Measurements from ENCODE around the gene HOXC4. TPM values are rescaled to one million over a fixed set of nuclear protein-coding genes. Genes with fewer than 3 reads are reported as not detected.

HOXC4 gene
- total RNA-seq, 2 donors from 2014 or later = 0.62 TPM; not detected in 1

GRCh38 chr12:54019924-54020590, 33.6 kb upstream of the HOXC4 start:
- Histone ChIP-seq H3K36me3 (no peaks in the 10 kb centered on the region), H3K9me3 (no peaks in the 10 kb centered on the region), H3K27me3 (replicated peaks; ENCODE audit: insufficient read depth) (peaks cover 69% of the 10 kb centered on the region), H3K4me1 (replicated peaks) (no peaks in the 10 kb centered on the region), H3K27ac (no peak overlapping the region), H3K4me3 (no peak overlapping the region)
- DNase-seq (ENCODE audit: low spot score) = no peak
- TF ChIP-seq CTCF (IDR thresholded peaks at IDR 0.05) = no peak
- no peak for TF ChIP-seq POLR2A (IDR thresholded peaks at IDR 0.05)
- TF ChIP-seq POLR2AphosphoS5 (IDR thresholded peaks at IDR 0.05) = no peak
- WGBS = 40% methylated on average over 10 of the region's 10 CpGs
- intact Hi-C loops (cut with DNase I) = no loop called here

- no peak for DNase-seq (ENCODE audit: low spot score)
- 32% methylated on average over 23 of the region's 23 CpGs for WGBS
- Histone ChIP-seq H3K4me3 (no peak overlapping the region), H3K4me1 (replicated peaks) (no peaks in the 10 kb centered on the region), H3K27ac (no peak overlapping the region), H3K9me3 (no peaks in the 10 kb centered on the region), H3K27me3 (replicated peaks; ENCODE audit: insufficient read depth) (peaks cover 62% of the 10 kb centered on the region), H3K36me3 (no peaks in the 10 kb centered on the region)
- TF ChIP-seq CTCF (IDR thresholded peaks at IDR 0.05) (no peak), POLR2AphosphoS5 (IDR thresholded peaks at IDR 0.05) (no peak), POLR2A (IDR thresholded peaks at IDR 0.05) (no peak)
- intact Hi-C loops (cut with DNase I) = no loop called here
These were observed 32.8 kb upstream of the HOXC4 start for GRCh38 chr12:54020591-54021405.

GRCh38 chr12:54021432-54022013, 32.1 kb upstream of the HOXC4 start:
- Histone ChIP-seq H3K27me3 (replicated peaks; ENCODE audit: insufficient read depth) (peaks cover 62% of the 10 kb centered on the region), H3K36me3 (no peaks in the 10 kb centered on the region), H3K27ac (no peak overlapping the region), H3K4me1 (replicated peaks) (no peaks in the 10 kb centered on the region), H3K4me3 (no peak overlapping the region), H3K9me3 (no peaks in the 10 kb centered on the region)
- TF ChIP-seq CTCF (IDR thresholded peaks at IDR 0.05) (no peak), POLR2AphosphoS5 (IDR thresholded peaks at IDR 0.05) (no peak), POLR2A (IDR thresholded peaks at IDR 0.05) (no peak)
- intact Hi-C loops (cut with DNase I) = no loop called here
- 9% methylated on average over 16 of the region's 16 CpGs for WGBS
- no peak for DNase-seq (ENCODE audit: low spot score)

- Histone ChIP-seq H3K27ac (no peak overlapping the region), H3K4me3 (no peak overlapping the region), H3K9me3 (no peaks in the 10 kb centered on the region), H3K4me1 (replicated peaks) (no peaks in the 10 kb centered on the region), H3K27me3 (replicated peaks; ENCODE audit: insufficient read depth) (peaks cover 75% of the 10 kb centered on the region), H3K36me3 (no peaks in the 10 kb centered on the region)
- DNase-seq (ENCODE audit: low spot score) = no peak
- intact Hi-C loops (cut with DNase I) = no loop called here
- TF ChIP-seq POLR2A (IDR thresholded peaks at IDR 0.05) (no peak), POLR2AphosphoS5 (IDR thresholded peaks at IDR 0.05) (no peak), CTCF (IDR thresholded peaks at IDR 0.05) (no peak)
- WGBS = 23% methylated on average over 8 of the region's 8 CpGs
These were observed 30.4 kb upstream of the HOXC4 start for GRCh38 chr12:54022960-54023884.
